Suprapubic skin (tissue), 4 donors: ENCODE data around the gene ERAS. TPM values are rescaled to one million over a fixed set of nuclear protein-coding genes. Genes with fewer than 3 reads are reported as not detected.
"Not testable (repeated sequence)": the region's sequence is repeated elsewhere in the genome, so short reads cannot be mapped to it uniquely, and the experiment has no call there.

Experiments used
- DNase-seq, 2 donors: peaks; one replicate each; pipeline ENCODE4 v3.0.0-alpha.2; 2019; ENCODE audit warnings: low spot score in 2 of 2
- H3K27ac ChIP-seq: fragments of 200-600 bp; sonication (generic); one replicate; pipeline ENCODE4 v1.5.1; 2019
- H3K27me3 ChIP-seq: fragments of 200-600 bp; sonication (generic); one replicate; pipeline ENCODE4 v1.5.1; 2019
- H3K36me3 ChIP-seq: fragments of 200-600 bp; sonication (generic); one replicate; pipeline ENCODE4 v1.5.1; 2019
- H3K4me1 ChIP-seq: fragments of 200-600 bp; sonication (generic); one replicate; pipeline ENCODE4 v1.5.1; 2019
- H3K4me3 ChIP-seq: fragments of 200-600 bp; sonication (generic); one replicate; pipeline ENCODE4 v1.5.1; 2019; ENCODE audit warnings: mild to moderate bottlenecking
- H3K9me3 ChIP-seq: fragments of 200-600 bp; sonication (generic); one replicate; pipeline ENCODE4 v1.5.1; 2019
- CTCF ChIP-seq, 2 donors: fragments of 200-600 bp in 1 of 2; fragments of 450-650 bp in 1 of 2; sonication (generic) in 1 of 2; IDR thresholded peaks; one replicate each; pipeline ENCODE4 v1.5.1; 2016 to 2019; ENCODE audit warnings: antibody characterized with exemption in 2 of 2, mild to moderate bottlenecking in 1 of 2, moderate library complexity in 1 of 2
- EP300 ChIP-seq: sonication (generic); formaldehyde crosslinking; IDR thresholded peaks from one replicate; pipeline ENCODE4 v1.6.1; 2017; ENCODE audit warnings: antibody characterized with exemption
- POLR2A ChIP-seq, 2 donors: fragments of 450-650 bp; IDR thresholded peaks; one replicate each; pipeline ENCODE4 v1.6.1; 2017; ENCODE audit warnings: antibody characterized with exemption in 2 of 2, mild to moderate bottlenecking in 2 of 2, moderate library complexity in 2 of 2
- POLR2AphosphoS5 ChIP-seq, 3 donors: sonication (generic); formaldehyde crosslinking; IDR thresholded peaks; one replicate each; pipeline ENCODE4 v1.6.1; 2017; ENCODE audit warnings: antibody characterized with exemption in 3 of 3
- WGBS: methylation state at CpG from one replicate; pipeline ENCODE4 v1.1.5; 2018; 5-methylcytosine and 5-hydroxymethylcytosine counted together
- total RNA-seq, 4 donors: library from RNA; depleted of rRNA; stranded (reverse); fragments of >200 nt; gene quantifications; one replicate each; pipeline ENCODE4 v1.1.0, GENCODE V29; 2016

Gene ERAS
- total RNA-seq, 4 donors from 2014 or later: not detected

GRCh38 chrX:48854898-48855297 is 28.6 kb downstream of the ERAS start:
- DNase-seq: no peak
- no peaks in the 10 kb centered on the region for H3K27me3 ChIP-seq
- H3K4me1 ChIP-seq: no peaks in the 10 kb centered on the region
- H3K4me3 ChIP-seq: no peak overlapping the region
- H3K27ac ChIP-seq: no peak overlapping the region
- H3K9me3 ChIP-seq: no peaks in the 10 kb centered on the region
- 42% methylated on average over 5 of the region's 5 CpGs for WGBS
- no peaks in the 10 kb centered on the region for H3K36me3 ChIP-seq
- TF ChIP-seq CTCF (IDR thresholded peaks at IDR 0.05): no peak
- TF ChIP-seq EP300: no peak
- TF ChIP-seq POLR2AphosphoS5 (IDR thresholded peaks at IDR 0.05): no peak
- no peak for TF ChIP-seq POLR2A (IDR thresholded peaks at IDR 0.05)

- Histone ChIP-seq H3K4me1 (no peaks in the 10 kb centered on the region), H3K36me3 (no peaks in the 10 kb centered on the region), H3K9me3 (no peaks in the 10 kb centered on the region), H3K27ac (no peak overlapping the region), H3K4me3 (no peak overlapping the region), H3K27me3 (no peaks in the 10 kb centered on the region)
- no peak for DNase-seq
- TF ChIP-seq CTCF (IDR thresholded peaks at IDR 0.05) (no peak), POLR2AphosphoS5 (IDR thresholded peaks at IDR 0.05) (no peak), POLR2A (IDR thresholded peaks at IDR 0.05) (no peak), EP300 (no peak)
- WGBS: 49% methylated on average over 4 of the region's 4 CpGs
Measured at GRCh38 chrX:48864210-48864609, 37.9 kb downstream of the ERAS start.

GRCh38 chrX:48872017-48872416 is 45.7 kb downstream of the ERAS start:
- WGBS: 75% methylated on average over 2 of the region's 2 CpGs
- H3K9me3 ChIP-seq, H3K36me3 ChIP-seq, H3K4me3 ChIP-seq, H3K27ac ChIP-seq, H3K27me3 ChIP-seq, DNase-seq, H3K4me1 ChIP-seq: not testable (repeated sequence)

- WGBS: 65% methylated on average over 4 of the region's 4 CpGs
- DNase-seq: not testable (repeated sequence)
Measured at GRCh38 chrX:48876944-48877343, 50.6 kb downstream of the ERAS start.

More at GRCh38 chrX:48876944-48877343, 50.6 kb downstream of the ERAS start:
- not testable (repeated sequence) for H3K27me3 ChIP-seq, H3K27ac ChIP-seq, H3K36me3 ChIP-seq, H3K4me1 ChIP-seq, H3K9me3 ChIP-seq, H3K4me3 ChIP-seq

Other genes with a start within 250 kb of the ERAS start
- 100 to 1,000 TPM in 1 of 4 donors, 10 to 100 TPM in 3; 71.1 to 105 (median 93.2) TPM for gene WDR13, start 229.0 kb upstream of the ERAS start, total RNA-seq
- 1 to 10 TPM in 3 of 4 donors, under 1 TPM in 1; 0.68 to 5.2 (median 3.5) TPM for gene WAS, start 142.7 kb upstream of the ERAS start, total RNA-seq
- gene SUV39H1, start 129.8 kb upstream of the ERAS start, total RNA-seq: 10 to 100 TPM in 1 of 4 donors, 1 to 10 TPM in 3; 5.9 to 15.1 (median 8.7) TPM
- not detected for gene GLOD5, start 64.8 kb upstream of the ERAS start, total RNA-seq
- gene GATA1, start 39.9 kb upstream of the ERAS start, total RNA-seq: not detected
- gene HDAC6, start 24.4 kb upstream of the ERAS start, total RNA-seq: 100 to 1,000 TPM in 1 of 4 donors, 10 to 100 TPM in 3; 67.3 to 129 (median 93.2) TPM
- gene PCSK1N, start 9.1 kb downstream of the ERAS start, total RNA-seq: 1 to 10 TPM; 1.5 to 9.0 (median 2.4) TPM
- gene TIMM17B, start 71.3 kb downstream of the ERAS start, total RNA-seq: 10 to 100 TPM; 40.8 to 60.5 (median 43.4) TPM
- gene PQBP1, start 71.4 kb downstream of the ERAS start, total RNA-seq: 10 to 100 TPM; 51.8 to 88.3 (median 71.9) TPM
- gene SLC35A2, start 85.1 kb downstream of the ERAS start, total RNA-seq: 10 to 100 TPM; 17.1 to 32.3 (median 24.3) TPM
- 10 to 100 TPM in 1 of 4 donors, 1 to 10 TPM in 3; 6.2 to 18.2 (median 8.7) TPM for gene PIM2, start 92.5 kb downstream of the ERAS start, total RNA-seq
- gene OTUD5, start 131.1 kb downstream of the ERAS start, total RNA-seq: 10 to 100 TPM; 32.3 to 50.1 (median 46.2) TPM
- 1 to 10 TPM in 3 of 4 donors, under 1 TPM in 1; 0.55 to 2.8 (median 1.3) TPM for gene KCND1, start 145.3 kb downstream of the ERAS start, total RNA-seq
- 10 to 100 TPM; 26.8 to 67.7 (median 35.2) TPM for gene GRIPAP1, start 175.8 kb downstream of the ERAS start, total RNA-seq
- gene TFE3, start 216.8 kb downstream of the ERAS start, total RNA-seq: 10 to 100 TPM; 40.4 to 54.9 (median 50.3) TPM
- 10 to 100 TPM; 36.6 to 43.3 (median 38.1) TPM for gene CCDC120, start 232.5 kb downstream of the ERAS start, total RNA-seq
- 10 to 100 TPM in 2 of 4 donors, 1 to 10 TPM in 2; 4.6 to 15.6 (median 9.2) TPM for gene PRAF2, start 247.5 kb downstream of the ERAS start, total RNA-seq